HEK293T (cell line): ENCODE results near the gene SNX18.

Experiments used
- CTCF ChIA-PET: fragments of 350-600 bp; formaldehyde crosslinking; extraction: SDS; loops from one replicate; lab custom pipeline; 2021; ENCODE audit warnings: antibody characterized with exemption, inconsistent platforms; lab: Yijun Ruan, JAX
- POLR2A ChIA-PET: fragments of 350-600 bp; formaldehyde crosslinking; extraction: SDS; loops from one replicate; lab custom pipeline; 2020; ENCODE audit warnings: antibody characterized with exemption, inconsistent platforms; lab: Yijun Ruan, JAX
- DNase-seq: peaks from one replicate; pipeline ENCODE4 v3.0.0; 2012; ENCODE audit warnings: mixed read lengths; ENCODE audit errors: extremely low spot score
- ARNT ChIP-seq: fragments of 450-650 bp; IDR thresholded peaks from 2 replicates; pipeline ENCODE4 v1.6.1; 2017; ENCODE audit warnings: mild to moderate bottlenecking
- BHLHE40 ChIP-seq: fragments of 450-650 bp; IDR thresholded peaks from 2 replicates; pipeline ENCODE4 v1.6.1; 2016; ENCODE audit warnings: mild to moderate bottlenecking, moderate library complexity, borderline replicate concordance
- CTBP1 ChIP-seq: fragments of 450-650 bp; IDR thresholded peaks from 2 replicates; pipeline ENCODE4 v1.6.1; 2016; ENCODE audit warnings: borderline replicate concordance
- ELF4 ChIP-seq: fragments of 450-650 bp; IDR thresholded peaks from 2 replicates; pipeline ENCODE4 v1.6.1; 2017; ENCODE audit warnings: antibody characterized with exemption
- FOXA1 ChIP-seq: fragments of 450-650 bp; IDR thresholded peaks from 2 replicates; pipeline ENCODE4 v1.6.1; 2016; ENCODE audit warnings: mild to moderate bottlenecking
- FOXK2 ChIP-seq: fragments of 450-650 bp; IDR thresholded peaks from 2 replicates; pipeline ENCODE4 v1.6.1; 2016; ENCODE audit warnings: mild to moderate bottlenecking
- FOXM1 ChIP-seq: fragments of 450-650 bp; IDR thresholded peaks from 2 replicates; pipeline ENCODE4 v1.6.1; 2017; ENCODE audit warnings: mild to moderate bottlenecking, borderline replicate concordance
- HDGF ChIP-seq: fragments of 450-650 bp; IDR thresholded peaks from 2 replicates; pipeline ENCODE4 v1.6.1; 2017; ENCODE audit warnings: antibody characterized with exemption, borderline replicate concordance
- L3MBTL2 ChIP-seq: fragments of 450-650 bp; conservative IDR thresholded peaks from 2 replicates; pipeline ENCODE4 v1.6.1; 2016; ENCODE audit warnings: mild to moderate bottlenecking
- LEF1 ChIP-seq: fragments of 450-650 bp; IDR thresholded peaks from 2 replicates; pipeline ENCODE4 v1.6.1; 2017; ENCODE audit warnings: mild to moderate bottlenecking, borderline replicate concordance
- NFRKB ChIP-seq: fragments of 450-650 bp; IDR thresholded peaks from 2 replicates; pipeline ENCODE4 v1.6.1; 2016; ENCODE audit warnings: mild to moderate bottlenecking, moderate library complexity
- SP1 ChIP-seq: fragments of 450-650 bp; IDR thresholded peaks from 2 replicates; pipeline ENCODE4 v1.6.1; 2017
- SUZ12 ChIP-seq: fragments of 450-650 bp; IDR thresholded peaks from 2 replicates; pipeline ENCODE4 v1.6.1; 2016; ENCODE audit warnings: mild to moderate bottlenecking
- TARDBP ChIP-seq: fragments of 450-650 bp; IDR thresholded peaks from 2 replicates; pipeline ENCODE4 v1.6.1; 2016
- ZNF384 ChIP-seq: fragments of 450-650 bp; IDR thresholded peaks from 2 replicates; pipeline ENCODE4 v1.6.1; 2016
- TF ChIP-seq, protein P1 (sequence below): fragments of 450-650 bp; IDR thresholded peaks from 2 replicates; pipeline ENCODE4 v1.6.1; 2016

The SNX18 gene

DNA sequence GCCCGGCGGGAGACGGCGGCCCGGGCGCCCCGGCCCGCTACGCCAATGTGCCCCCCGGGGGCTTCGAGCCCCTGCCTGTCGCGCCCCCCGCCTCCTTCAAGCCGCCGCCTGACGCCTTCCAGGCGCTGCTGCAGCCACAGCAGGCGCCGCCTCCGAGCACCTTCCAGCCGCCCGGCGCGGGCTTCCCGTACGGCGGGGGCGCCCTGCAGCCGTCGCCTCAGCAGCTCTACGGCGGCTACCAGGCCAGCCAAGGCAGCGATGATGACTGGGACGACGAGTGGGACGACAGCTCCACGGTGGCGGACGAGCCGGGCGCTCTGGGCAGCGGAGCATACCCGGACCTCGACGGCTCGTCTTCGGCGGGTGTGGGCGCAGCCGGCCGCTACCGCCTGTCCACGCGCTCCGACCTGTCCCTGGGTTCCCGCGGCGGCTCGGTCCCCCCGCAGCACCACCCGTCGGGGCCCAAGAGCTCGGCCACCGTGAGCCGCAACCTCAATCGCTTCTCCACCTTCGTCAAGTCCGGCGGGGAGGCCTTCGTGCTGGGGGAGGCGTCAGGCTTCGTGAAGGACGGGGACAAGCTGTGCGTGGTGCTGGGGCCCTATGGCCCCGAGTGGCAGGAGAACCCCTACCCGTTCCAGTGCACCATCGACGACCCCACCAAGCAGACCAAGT lies 723 bp downstream of the SNX18 start:
- ChIA-PET POLR2A (interaction anchor here (1.2 kb wide), 1 partner anchor 326 kb away, joined by 4 read pairs; no protein-coding TSS in a partner anchor), CTCF (interaction anchor here (0.6 to 2.5 kb wide), 5 partner anchors 8 to 349 kb away, joined by 3 to 16 read pairs (median 3); no protein-coding TSS in a partner anchor)
- DNase-seq, result peak; percentile 55
- no peak for TF ChIP-seq BHLHE40
- no peak for TF ChIP-seq ARNT
- TF ChIP-seq, protein P1, sequence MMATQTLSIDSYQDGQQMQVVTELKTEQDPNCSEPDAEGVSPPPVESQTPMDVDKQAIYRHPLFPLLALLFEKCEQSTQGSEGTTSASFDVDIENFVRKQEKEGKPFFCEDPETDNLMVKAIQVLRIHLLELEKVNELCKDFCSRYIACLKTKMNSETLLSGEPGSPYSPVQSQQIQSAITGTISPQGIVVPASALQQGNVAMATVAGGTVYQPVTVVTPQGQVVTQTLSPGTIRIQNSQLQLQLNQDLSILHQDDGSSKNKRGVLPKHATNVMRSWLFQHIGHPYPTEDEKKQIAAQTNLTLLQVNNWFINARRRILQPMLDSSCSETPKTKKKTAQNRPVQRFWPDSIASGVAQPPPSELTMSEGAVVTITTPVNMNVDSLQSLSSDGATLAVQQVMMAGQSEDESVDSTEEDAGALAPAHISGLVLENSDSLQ, result no peak
- no peak for TF ChIP-seq ZNF384
- TF ChIP-seq CTBP1, result no peak
- TF ChIP-seq LEF1, result no peak
- TF ChIP-seq TARDBP, result no peak
- no peak for TF ChIP-seq FOXA1

DNA sequence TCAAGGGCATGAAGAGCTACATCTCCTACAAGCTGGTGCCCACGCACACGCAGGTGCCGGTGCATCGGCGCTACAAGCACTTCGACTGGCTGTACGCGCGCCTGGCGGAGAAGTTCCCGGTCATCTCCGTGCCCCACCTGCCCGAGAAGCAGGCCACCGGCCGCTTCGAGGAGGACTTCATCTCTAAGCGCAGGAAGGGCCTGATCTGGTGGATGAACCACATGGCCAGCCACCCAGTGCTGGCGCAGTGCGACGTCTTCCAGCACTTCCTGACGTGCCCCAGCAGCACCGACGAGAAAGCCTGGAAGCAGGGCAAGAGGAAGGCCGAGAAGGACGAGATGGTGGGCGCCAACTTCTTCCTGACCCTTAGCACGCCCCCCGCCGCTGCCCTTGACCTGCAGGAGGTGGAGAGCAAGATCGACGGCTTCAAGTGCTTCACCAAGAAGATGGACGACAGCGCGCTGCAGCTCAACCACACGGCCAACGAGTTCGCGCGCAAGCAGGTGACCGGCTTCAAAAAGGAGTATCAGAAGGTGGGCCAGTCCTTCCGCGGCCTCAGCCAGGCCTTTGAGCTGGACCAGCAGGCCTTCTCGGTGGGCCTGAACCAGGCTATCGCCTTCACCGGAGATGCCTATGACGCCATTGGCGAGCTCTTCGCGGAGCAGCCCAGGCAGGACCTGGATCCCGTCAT lies 1.4 kb downstream of the SNX18 start:
- no peak for DNase-seq
- CTCF ChIA-PET, result interaction anchor here (1.2 kb wide), 2 partner anchors 172 to 326 kb away, joined by 3 read pairs; no protein-coding TSS in a partner anchor
- POLR2A ChIA-PET, result interaction anchor here (1.2 kb wide), 1 partner anchor 325 kb away, joined by 4 read pairs; no protein-coding TSS in a partner anchor
- no peak for TF ChIP-seq L3MBTL2

DNA sequence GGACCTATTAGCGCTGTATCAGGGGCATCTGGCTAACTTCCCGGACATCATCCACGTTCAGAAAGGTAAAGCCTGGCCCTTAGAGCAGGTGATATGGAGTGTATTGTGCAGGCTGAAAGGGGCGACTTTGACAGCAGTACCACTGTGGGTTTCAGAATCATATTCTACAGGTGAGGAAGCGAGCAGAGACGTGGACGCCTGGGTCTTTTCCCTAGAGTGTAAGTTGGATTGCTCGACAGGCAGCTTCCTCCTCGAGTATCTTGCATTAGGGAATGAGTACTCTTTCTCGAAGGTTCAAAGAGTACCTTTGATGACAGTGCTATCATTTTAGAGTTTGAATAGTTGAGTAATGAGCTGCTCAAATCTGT lies 1.9 kb downstream of the SNX18 start:
- CTCF ChIA-PET, result interaction anchor here (0.5 to 1.2 kb wide), 2 partner anchors 326 to 453 kb away, joined by 3 read pairs; no protein-coding TSS in a partner anchor
- POLR2A ChIA-PET, result no interaction called here
- no peak for TF ChIP-seq SP1
- no peak for TF ChIP-seq CTBP1
- no peak for TF ChIP-seq NFRKB
- no peak for TF ChIP-seq TARDBP
- TF ChIP-seq BHLHE40, result no peak
- no peak for TF ChIP-seq ZNF384
- TF ChIP-seq L3MBTL2, result no peak
- TF ChIP-seq HDGF, result no peak
- TF ChIP-seq ELF4, result no peak
- TF ChIP-seq LEF1, result no peak
- no peak for TF ChIP-seq FOXM1
- no peak for TF ChIP-seq ARNT
- TF ChIP-seq, protein P1, result no peak
- no peak for TF ChIP-seq FOXA1
- TF ChIP-seq SUZ12, result no peak
- TF ChIP-seq FOXK2, result no peak
- DNase-seq, result no peak

DNA sequence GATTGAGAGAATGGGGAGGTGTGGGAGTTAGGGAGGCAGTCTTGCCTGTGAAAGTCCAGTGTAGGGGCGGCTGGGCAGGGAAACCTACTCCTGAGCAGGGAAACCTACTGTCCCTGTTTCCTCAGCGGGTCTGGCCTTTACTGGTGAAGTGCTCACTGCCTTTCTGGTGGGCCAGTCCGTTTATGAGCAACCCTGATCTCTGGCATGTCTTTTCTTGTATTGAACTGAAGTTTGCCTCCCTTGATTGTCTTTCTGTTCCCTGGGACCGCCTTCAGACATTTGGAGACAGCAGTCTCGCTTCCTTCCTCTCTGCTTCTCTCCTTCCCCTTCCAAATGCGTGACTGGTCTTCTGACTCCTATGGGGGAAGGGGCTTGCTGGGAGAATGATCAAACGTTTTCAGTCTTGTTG lies 2.9 kb downstream of the SNX18 start:
- DNase-seq, result no peak
- CTCF ChIA-PET, result no interaction called here

DNA sequence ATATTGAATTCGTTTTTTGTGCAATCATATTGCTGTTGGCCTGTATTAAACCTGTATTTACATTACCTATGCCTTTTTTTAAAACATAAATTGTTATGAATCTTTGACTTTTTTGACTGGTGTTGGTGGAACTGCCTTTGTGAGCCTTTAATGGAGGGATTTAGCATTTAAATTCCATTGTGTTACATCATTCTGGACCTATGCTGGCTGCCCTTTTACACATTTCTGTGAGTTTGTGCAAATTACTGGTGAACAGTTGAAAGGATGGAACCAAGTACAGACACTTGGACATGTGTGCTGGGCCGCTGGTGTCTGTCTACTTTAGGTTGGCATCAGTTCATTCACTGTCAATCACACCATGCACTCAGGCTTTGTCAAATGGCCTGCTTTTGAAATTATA lies 3.4 kb downstream of the SNX18 start:
- no peak for DNase-seq
- POLR2A ChIA-PET, result no interaction called here
- CTCF ChIA-PET, result no interaction called here
- TF ChIP-seq ELF4 (no peak), ZNF384 (no peak), TARDBP (no peak), NFRKB (no peak), CTBP1 (no peak), LEF1 (no peak), FOXA1 (no peak), FOXM1 (no peak)
- TF ChIP-seq, protein P1, result no peak

More for the DNA sequence above, 2.9 kb downstream of the SNX18 start:
- TF ChIP-seq HDGF (no peak), SP1 (no peak), TARDBP (no peak), BHLHE40 (no peak), SUZ12 (no peak), LEF1 (no peak), FOXK2 (no peak), L3MBTL2 (no peak), ZNF384 (no peak), FOXM1 (no peak), ELF4 (no peak), ARNT (no peak), FOXA1 (no peak), NFRKB (no peak)
- TF ChIP-seq, protein P1, result no peak
- POLR2A ChIA-PET, result no interaction called here
